Measurements from ENCODE around the gene CDC23. TPM values are rescaled to one million over a fixed set of nuclear protein-coding genes. Genes with fewer than 3 reads are reported as not detected.

The CDC23 gene
- total RNA-seq, 1 experiment from 2014 or later: 41.3 TPM

DNA sequence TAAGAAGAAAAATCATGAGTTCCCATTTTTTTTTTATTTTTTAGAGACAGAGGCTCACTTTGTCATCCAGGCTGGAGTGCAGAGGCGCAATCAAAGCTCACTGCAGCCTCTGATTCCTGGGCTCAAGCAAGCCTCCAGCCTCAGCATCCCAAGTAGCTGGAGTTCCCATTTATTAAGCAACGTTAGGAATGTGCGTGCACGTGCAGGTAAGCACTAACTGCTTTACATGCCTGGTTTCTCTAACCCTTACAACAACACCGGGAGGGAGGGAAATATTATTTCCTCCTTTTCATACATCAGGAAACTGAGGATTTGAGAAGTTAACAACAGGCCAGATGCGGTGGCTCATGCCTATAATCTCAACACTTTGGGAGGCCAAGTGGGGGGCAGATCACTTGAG lies 16.3 kb upstream of the CDC23 start:
- no peaks in the 10 kb centered on the region for H3K23me2 ChIP-seq (ENCODE audit: insufficient read length, low read depth, low read length, poor library complexity, severe bottlenecking)
- DNase-seq: no peak
- H3K4me2 ChIP-seq (ENCODE audit: insufficient read depth, insufficient read length, low read length): no peak overlapping the region
- no peak overlapping the region for H3K9ac ChIP-seq (ENCODE audit: extremely low read depth, insufficient read length, low read length)
- TF ChIP-seq, protein P1, sequence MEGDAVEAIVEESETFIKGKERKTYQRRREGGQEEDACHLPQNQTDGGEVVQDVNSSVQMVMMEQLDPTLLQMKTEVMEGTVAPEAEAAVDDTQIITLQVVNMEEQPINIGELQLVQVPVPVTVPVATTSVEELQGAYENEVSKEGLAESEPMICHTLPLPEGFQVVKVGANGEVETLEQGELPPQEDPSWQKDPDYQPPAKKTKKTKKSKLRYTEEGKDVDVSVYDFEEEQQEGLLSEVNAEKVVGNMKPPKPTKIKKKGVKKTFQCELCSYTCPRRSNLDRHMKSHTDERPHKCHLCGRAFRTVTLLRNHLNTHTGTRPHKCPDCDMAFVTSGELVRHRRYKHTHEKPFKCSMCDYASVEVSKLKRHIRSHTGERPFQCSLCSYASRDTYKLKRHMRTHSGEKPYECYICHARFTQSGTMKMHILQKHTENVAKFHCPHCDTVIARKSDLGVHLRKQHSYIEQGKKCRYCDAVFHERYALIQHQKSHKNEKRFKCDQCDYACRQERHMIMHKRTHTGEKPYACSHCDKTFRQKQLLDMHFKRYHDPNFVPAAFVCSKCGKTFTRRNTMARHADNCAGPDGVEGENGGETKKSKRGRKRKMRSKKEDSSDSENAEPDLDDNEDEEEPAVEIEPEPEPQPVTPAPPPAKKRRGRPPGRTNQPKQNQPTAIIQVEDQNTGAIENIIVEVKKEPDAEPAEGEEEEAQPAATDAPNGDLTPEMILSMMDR (conservative IDR thresholded peaks at IDR 0.05): no peak
- no peak overlapping the region for H2BK120ac ChIP-seq (ENCODE audit: low read depth, low read length, poor library complexity, severe bottlenecking)
- H3K56ac ChIP-seq (ENCODE audit: insufficient read length, low read depth, low read length): no peak overlapping the region
- no peaks in the 10 kb centered on the region for H3K79me2 ChIP-seq (ENCODE audit: insufficient read depth, low read length)
- H4K91ac ChIP-seq (ENCODE audit: insufficient read length, low read depth, low read length): no peak overlapping the region
- H2AK5ac ChIP-seq (ENCODE audit: insufficient read length, low read length): no peak overlapping the region
- peaks cover 2% of the 10 kb centered on the region; the same call in 1 of the 2 replicates for H3K27me3 Mint-ChIP-seq (ENCODE audit: low read depth)
- H3T11ph ChIP-seq (ENCODE audit: low read length): no peak overlapping the region
- H3K36me3 Mint-ChIP-seq (ENCODE audit: insufficient read depth in 1 of 3, low read depth in 3 of 3): peaks cover 0 to 2% (median 0%) of the 10 kb centered on the region in 3 experiments; a peak in 2 of 7 replicates
- no CpG with 5 or more reads among the region's 6 CpGs for WGBS (ENCODE audit: extremely low coverage, insufficient read length, low lambda C conversion rate)
- no peaks in the 10 kb centered on the region for H3K4me1 Mint-ChIP-seq
- H3K27me3 ChIP-seq (ENCODE audit: insufficient read depth, low read length): no peaks in the 10 kb centered on the region
- H4K8ac ChIP-seq (replicated peaks; ENCODE audit: insufficient read length, low read depth, low read length): no peak overlapping the region
- H3K79me1 ChIP-seq (ENCODE audit: insufficient read depth, low read depth, low read length, poor library complexity, severe bottlenecking): no peaks in the 10 kb centered on the region
- H3K4ac ChIP-seq (ENCODE audit: low read depth, low read length): no peak overlapping the region
- no peak overlapping the region for H3K18ac ChIP-seq (ENCODE audit: insufficient read length, low read depth, low read length)
- H2BK15ac ChIP-seq (ENCODE audit: low read depth, low read length): no peak overlapping the region
- H4K5ac ChIP-seq (ENCODE audit: insufficient read length, low read depth, low read length): no peak overlapping the region
- no peak overlapping the region for H2BK12ac ChIP-seq (ENCODE audit: insufficient read length, low read depth, low read length)
- no peaks in the 10 kb centered on the region for H4K20me1 ChIP-seq (ENCODE audit: control insufficient read depth, insufficient read depth, insufficient read length)
- peaks cover 7 to 12% of the 10 kb centered on the region in 2 experiments for H3K9me3 Mint-ChIP-seq
- no peak overlapping the region for H2BK5ac ChIP-seq (ENCODE audit: insufficient read length, low read length)
- no peak overlapping the region for H3K14ac ChIP-seq (ENCODE audit: insufficient read depth, low read length)
- H2BK20ac ChIP-seq (ENCODE audit: low read depth, low read length, poor library complexity, severe bottlenecking): no peak overlapping the region
- H3K27ac ChIP-seq (ENCODE audit: insufficient read length, low read depth, low read length): no peak overlapping the region
- H3K27ac Mint-ChIP-seq: no peak overlapping the region; a peak in 1 of 7 replicates
- no peaks in the 10 kb centered on the region for H3K4me1 ChIP-seq (ENCODE audit: insufficient read depth, low read length)
- no peak overlapping the region for H3K4me3 Mint-ChIP-seq
- H3K9me3 ChIP-seq (ENCODE audit: control insufficient read depth, low read depth, low read length): no peaks in the 10 kb centered on the region
- no peak overlapping the region for H2AFZ ChIP-seq (ENCODE audit: low read length)
- no peak overlapping the region for H3K23ac ChIP-seq (ENCODE audit: insufficient read length, low read depth, low read length)

Measured in H9 (cell line).